HG02610 (cell line): ENCODE measurements around the gene ZNF521.
"Not testable (repeated sequence)": the region's sequence is repeated elsewhere in the genome, so short reads cannot be mapped to it uniquely, and the experiment has no call there.

Experiments
- ATAC-seq: cut with Tn5 transposase; IDR thresholded peaks from one replicate; pipeline ENCODE4 v1.9.1; 2021; ENCODE audit warnings: mild to moderate bottlenecking, moderate library complexity; ENCODE audit not compliant: unreplicated experiment

Gene ZNF521

DNA sequence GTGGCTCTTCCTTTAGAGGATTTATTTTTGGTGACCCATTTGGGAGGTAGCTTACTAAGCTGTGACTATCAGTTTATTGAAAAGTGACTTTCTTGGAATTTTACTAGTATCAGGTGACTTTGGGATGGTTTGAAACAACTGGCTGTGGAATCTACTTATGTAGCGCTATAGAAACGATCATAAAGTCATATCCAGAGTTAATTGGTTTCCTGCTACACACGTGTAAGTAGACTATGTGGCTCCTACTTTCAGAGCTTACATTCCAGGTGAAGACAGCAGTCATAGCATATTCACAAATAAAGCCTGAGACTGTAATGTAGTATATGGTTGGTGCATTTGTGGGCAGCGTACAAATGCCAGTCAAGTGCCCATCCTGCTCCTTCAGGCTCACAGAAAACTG, 308.9 kb downstream of the ZNF521 start:
- ATAC-seq: no peak

DNA sequence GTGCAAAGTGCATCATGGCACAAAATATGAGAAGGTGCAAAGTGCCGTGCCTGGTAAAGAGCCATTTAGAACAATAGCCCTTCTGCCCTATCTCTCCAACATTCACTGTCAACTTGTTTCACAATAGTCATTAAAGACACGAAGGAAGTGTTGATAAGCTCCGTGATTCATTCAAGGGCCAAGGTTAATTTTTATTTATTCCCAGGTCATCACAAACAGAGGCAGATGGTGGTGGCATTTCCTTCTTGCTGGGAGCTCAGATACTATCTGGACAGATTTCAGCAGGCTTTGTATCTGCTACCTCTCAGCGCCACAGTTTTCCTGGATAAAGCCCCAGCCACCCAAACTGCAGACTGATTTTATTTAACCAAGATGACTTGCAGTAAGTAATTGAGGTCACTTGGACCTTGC, 309.3 kb downstream of the ZNF521 start:
- no peak for ATAC-seq

DNA sequence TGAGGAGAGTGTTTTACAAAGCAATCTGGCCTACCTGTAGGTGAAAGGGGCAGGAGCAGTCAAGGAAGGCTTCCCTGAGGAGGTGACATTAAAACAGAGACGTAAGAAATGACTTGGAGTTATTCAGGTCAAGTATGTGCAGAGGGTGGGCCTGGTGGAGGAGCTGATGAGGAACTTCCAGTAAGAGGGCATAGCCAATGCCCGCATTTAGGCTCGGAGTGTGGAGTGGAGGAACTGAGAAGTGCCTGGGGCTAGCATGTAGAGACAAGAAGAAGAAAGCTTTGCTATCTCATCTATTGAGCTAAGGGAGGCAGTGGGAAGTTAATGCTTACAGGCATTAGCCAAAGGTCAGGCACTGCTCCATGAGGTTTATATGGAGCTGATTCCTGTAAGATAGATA, 312.2 kb downstream of the ZNF521 start:
- no peak for ATAC-seq

DNA sequence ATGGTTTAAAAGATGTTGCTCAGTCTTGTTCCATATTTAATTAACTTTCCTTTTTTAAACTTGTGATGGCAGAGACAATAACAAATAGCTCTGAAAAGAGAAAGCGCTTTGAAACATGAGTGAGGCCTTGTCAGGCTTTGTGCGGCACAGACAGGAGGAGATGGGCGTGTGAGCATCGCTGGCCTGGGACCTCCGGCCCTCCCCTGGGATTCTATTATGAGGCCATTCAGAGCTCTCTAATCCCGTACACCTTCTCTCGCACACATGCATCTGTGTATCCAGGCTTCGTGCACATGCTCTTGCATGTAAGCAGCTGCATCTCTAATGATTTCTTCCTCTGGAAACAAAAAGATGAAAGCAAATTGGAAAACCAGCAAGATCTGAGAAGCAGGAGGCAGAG, 313.7 kb downstream of the ZNF521 start:
- no peak for ATAC-seq

DNA sequence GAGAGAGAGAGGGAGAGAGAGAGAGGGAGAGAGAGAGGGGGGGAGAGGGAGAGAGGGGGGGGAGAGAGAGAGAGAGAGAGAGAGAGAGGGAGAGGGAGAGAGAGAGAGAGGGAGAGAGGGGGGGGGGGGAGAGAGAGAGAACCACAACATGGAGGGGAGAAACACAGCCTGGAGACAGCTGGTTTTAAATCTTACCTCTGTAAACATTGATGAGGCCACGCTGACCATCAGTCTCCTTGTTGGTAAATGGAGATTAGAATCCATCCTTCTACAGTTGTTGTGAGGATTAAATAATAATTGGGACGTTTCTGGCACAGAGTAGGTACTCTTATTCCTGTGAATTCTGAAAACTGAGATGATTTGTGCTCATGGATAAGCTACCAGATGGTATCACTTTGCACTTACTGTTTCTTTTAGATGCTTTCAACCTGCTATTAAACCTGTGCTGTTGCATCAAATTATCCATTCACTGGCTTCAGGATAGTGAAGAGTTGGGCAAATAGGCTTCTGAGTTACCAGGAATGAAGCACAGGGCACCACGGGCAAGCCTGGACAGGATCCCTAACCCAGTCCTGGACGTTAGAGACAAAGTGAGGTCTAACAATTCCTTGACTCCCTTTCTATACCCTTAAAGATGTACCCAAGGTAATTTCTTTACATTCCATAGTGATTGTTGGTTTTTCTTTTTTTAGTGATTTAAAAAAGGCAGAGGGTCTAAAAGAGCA, 318.1 kb downstream of the ZNF521 start:
- ATAC-seq: no peak

DNA sequence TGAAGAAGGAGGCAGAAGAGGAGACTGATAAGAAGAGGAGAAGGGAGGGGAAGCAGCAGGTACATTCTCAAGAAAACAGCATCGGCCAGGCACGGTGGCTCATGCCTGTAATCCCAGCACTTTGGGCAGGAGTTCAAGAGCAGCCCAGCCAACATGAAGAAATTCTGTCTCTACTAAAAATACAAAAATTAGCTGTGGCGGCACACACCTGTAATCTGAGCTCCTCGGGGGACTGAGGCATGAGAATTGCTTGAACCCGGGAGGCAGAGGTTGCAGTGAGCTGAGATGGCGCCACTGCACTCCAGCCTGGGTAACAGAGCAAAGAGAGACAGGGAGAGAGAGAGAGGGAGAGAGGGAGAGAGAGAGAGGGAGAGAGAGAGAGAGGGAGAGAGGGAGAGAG, 318.8 kb downstream of the ZNF521 start:
- ATAC-seq: not testable (repeated sequence)

DNA sequence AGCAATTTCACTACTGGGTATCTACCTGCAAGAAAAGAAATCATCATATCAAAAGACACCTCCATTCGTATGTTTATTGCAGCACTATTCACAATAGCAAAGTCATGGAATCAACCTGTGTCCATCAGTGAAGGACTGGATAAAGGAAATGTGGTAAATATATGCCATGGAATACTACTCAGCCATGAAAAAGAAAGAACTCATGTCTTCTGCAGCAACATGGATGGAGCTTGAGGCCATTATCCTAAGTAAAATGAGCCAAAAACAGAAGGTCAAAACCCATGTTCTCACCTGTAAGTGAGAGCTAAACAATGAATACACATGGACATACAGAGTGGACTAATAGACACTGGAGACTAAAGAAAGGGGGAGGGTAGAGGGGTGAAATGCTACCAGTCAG, 322.2 kb downstream of the ZNF521 start:
- ATAC-seq: no peak

DNA sequence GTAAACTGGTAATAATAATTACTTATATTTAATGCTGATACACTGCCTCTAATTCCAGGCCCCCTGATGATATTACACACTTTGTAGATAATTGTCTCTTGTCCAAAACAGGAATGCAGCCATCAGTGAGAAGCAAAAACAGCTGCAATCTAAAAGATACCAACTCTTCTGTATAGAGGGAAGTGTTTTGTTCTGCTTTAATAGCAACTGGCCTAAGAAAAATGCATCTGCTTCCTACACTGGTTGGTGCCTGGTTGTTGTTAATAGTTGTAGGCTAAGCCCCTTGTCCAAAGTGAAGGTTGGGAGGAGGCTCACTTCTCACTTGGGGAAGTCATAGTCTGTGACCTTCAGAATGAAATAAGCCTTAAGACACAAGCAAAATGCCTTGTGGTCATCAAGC, 332.0 kb downstream of the ZNF521 start:
- no peak for ATAC-seq

DNA sequence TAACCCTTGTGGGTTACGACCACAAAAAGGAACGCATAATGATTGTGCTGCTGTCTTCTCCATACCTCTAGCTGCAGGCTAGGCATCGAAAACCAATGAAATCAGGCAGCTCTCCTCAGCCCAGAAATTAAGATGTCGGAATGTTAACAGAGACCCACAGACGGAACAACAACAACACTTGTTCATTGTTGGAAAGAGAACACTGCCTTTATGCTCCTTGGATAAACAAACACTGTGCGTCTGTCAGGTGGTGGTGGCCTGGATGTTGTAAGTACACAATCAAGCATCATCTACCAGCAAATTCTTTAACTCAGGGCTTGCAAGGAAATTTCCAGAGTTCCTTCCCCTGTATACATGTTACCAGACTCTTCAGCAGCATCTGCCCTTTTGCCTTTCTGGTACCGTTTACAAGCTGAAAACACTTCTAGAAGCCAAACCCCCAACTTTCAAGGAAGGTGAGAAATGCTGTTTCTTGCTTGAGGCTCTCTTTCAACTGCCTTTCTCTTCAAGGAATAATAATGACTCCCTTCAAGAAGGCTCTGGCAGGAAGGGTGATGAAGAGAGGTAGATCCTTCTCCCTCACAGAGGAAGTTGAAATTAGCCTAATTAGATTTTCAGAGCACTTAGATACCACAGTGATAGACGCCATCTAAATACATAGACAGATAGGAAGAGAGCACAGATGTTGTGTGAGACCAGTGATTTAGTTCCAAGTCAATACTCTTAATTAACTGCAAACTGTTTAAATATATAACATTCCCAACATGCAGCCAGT, 332.7 kb downstream of the ZNF521 start:
- ATAC-seq: no peak

DNA sequence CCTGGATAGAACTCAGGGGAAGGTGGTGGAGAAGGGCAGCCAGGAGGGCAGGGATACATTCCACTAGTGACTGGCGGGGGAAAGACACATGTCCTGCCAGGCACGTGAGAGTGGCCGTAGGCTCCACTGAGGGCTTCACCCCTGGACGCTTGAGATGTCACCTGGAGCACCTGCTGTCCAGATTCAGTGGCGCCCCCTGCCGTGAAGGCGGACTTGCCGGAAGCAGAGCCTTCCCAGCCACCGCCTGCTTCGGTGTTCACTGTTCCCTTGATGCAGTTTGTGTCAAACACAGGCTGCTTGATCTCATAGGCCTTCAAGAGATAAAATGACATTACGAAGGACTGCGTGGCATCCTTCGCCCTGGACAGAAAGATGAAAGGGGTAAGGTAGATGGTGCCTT, 335.3 kb downstream of the ZNF521 start:
- ATAC-seq: no peak

DNA sequence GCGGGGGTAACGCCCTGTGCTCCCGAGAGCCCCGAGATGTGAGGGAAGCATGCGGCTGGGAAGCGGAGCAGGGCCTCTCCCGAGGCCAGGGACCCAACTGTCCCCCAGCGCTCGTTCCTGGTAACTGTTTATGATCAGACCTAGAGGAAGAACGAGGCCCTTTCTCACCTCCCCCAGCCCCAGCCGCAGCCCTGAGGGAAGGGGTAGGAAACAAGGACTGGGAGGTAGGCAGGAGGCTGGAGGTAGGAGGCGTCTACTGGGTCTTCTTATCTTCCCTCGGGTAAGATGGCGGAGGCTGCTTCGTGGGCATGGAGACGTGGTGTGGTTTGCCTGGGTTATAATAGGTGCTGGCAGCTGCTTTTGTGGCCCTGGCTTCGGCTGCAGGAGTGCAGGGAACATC, 335.8 kb downstream of the ZNF521 start:
- ATAC-seq: no peak
